Kasumi-1 (cell line): ENCODE results near the gene DUSP9.
"Not testable (repeated sequence)": the region's sequence is repeated elsewhere in the genome, so short reads cannot be mapped to it uniquely, and the experiment has no call there.

Experiments
- DNase-seq, 2 experiments: peaks; one replicate each; lab custom pipeline; 2025; lab: John Stamatoyannopoulos, UW

DUSP9 gene

DNA sequence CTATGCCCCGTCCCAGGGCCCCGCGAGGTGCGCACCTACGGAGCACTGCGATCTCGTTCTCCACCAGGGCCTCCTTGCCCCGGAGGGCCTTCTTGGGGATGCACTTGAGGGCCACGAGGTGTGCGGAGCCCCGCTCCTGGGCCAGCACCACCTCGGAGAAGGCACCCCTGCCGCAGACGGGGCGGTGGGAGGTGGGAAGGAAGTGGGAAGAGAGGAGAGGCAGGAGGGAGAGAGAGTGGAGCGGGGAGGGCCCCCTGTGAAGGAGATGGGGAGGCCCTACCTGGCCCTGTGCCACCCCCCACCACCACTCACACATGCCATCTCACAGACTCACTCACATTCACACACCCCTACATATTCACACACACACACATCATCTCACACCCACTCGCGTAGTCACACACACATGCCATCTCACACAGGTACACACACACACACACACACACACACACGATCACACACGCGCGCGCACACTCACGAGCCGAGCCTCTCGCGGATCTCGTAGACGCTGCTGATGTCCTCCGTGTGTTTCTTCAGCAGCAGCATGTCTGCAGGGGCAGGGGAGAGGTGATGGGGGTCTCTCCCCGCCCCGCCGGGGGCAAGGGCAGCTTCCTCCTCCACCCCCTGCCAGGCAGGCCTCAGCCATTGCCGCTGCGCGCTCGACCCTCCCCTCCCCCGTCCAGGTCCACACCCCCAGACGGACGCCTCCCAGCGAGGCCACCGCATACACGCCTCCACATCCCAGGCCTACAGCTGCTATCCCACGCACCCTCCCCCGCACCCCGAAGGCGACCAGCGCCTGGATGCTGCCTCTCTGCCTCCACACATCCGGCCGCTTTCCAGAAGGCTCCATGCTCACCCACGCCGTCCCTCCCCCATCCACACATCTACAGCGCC is 25.8 kb downstream of the DUSP9 start:
- no peak for DNase-seq

DNA sequence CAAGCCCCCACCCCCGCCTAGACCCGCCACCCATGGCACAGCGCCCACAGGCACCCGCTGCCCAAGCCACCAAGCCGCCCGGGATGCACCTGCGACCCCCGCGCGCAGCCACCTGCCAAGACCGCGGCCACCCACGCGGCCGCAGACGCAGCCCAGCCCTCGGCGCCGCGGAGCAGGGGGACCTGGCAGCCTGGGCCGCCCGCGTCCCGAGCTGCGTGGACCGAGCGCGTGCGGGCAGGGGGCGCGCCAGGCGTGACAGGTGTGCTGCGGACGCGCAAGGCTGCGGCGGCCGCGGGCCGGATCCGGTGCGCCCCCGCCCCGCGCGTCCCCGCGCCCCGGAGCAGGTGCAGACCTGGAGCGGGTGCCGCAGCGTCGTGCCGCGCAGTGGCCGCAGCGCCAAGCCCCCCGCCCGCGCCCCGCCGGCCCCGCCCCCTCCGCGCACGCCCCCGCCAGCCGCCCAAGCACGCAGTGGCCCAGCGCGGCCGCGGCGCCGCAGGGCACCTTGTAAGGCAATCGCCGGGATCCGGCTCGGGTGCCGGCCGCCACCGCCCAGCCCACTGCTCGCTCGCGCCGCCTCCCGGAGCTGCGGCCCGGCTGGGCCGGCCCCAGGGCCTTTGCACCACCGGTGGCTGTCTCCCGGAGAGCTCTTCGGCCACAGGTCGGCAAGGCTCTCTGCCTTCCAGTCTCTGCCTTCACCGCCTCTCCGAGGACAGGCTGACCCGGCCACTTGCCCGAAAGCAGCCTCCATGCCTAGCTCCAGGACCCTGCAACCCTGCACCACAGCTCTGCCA is 26.6 kb downstream of the DUSP9 start, which contains the start of gene PNCK:
Gene PNCK (minus strand): TSS at position 386 of the 791 bp plus-strand sequence. CDS start 737 bp downstream, outside the sequence.
- no peak for DNase-seq

DNA sequence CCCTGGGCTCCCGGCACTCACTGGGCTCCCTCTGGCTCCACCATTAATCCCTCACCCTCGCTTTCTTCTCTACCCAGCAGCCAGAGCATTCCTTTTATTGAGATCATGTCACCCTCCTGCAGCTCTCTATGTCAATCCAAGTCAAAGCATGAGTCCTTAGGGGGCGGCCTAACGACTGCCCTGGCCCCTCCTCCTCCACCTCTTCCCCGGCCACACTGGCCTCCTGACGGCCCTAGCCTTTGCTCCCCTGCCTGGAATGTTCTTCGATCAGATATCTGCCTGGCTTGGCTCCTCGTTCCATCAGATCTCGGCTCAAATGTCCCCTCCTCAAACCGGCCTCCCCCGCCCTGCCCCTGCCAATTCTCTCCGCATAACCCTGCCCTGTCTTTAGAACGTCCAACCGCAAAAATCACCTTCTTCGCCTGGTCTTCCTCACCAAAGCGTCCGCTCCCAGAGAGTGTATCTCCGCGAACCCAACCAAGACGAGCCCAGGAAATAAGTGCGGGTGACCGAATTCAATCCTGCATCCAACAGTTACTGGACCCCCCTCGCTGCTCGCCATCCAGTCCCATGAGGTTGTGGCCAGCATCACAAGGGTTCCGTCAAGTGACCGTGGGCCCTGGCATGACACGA is 27.3 kb downstream of the DUSP9 start:
- no peak for DNase-seq

DNA sequence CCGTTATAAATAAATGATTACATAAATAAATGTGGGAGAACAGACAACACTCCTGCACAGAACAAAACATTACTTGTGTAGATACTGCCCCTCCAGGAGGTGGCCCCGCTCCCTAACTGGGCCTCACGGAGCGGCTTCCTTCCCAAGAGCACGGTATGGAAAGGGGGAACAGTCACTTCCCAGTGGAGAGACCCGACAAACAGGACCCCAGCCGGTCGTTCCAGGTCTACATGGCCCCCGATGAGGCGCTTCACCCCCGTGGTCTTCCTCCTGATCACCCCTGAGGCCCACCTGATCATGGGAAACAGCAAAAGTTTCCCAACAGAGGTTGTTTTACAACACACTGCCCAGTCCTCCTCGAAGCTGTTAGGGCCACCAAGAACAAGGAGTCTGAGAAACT is 34.2 kb downstream of the DUSP9 start:
- DNase-seq: no peak

DNA sequence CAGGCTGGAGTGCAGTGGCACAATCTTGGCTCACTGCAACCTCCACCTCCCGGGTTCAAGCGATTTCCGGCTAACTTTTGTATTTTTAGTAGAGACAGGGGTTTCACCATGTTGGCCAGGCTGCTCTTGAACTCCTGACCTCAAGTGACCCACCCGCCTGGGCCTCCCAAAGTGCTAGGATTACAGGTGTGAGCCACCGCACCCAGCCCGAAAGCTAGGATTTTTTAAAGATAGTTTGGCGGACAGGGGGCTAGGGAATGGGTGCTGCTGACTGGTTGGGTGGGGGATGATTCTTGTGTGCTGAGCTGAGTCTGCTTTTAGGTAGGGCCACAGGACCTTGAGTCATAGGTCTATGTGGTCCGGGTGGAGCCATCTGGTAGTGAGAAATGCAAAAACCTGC is 36.5 kb downstream of the DUSP9 start:
- not testable (repeated sequence) for DNase-seq

DNA sequence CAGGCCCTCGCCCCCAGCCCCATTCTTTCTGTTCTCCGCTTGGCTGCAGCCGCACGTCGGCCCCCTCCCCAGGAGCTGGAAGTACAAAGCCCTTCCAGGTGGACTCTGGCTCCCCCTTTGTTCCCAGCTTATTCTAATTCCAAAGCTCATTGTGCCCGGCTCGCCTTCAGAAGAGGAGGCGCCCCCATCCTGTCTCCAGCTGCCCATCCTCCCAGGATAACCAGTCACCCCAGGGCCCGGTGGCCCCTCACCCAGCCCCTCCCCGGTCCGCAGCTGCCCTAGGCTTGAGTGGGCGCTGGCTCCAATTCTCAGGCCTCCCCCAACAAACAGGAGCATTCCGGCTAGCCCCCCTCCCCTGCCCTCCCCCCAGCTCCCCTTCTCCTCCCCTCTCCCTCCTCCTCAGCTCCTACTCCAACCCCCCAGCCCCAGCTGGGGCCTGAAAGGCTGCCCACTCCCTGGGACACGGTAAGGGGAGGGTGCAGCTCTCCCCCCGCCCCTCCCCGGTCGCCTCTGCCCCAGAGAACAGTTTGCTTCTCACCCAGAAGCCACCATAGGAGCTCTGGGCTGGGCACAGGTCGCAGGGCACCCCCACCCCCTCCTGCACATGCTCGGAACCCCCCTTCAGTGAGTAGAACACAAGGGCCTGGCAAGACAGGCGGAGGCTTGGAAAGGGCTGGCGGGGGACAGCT is 37.6 kb downstream of the DUSP9 start:
- no peak for DNase-seq

DNA sequence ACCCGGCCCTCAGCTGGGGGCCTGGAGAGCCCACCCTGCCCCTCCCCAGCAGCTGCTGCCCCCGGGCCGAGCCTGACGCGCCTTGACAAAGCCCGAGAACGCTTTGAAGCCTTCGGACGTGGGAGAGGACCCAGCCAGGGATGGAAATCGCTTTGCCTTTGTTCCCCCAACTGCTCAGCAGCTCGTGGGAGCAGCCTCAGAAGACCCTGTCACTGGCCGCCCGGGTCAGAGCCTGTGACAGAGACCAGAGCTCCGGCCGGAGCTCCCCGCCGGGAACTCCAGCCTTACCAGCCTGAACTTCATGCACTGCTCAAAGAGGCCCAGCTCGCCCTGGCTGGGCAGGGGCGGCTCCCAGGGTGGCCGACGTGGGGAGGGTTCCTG is 38.1 kb downstream of the DUSP9 start:
- no peak for DNase-seq

DNA sequence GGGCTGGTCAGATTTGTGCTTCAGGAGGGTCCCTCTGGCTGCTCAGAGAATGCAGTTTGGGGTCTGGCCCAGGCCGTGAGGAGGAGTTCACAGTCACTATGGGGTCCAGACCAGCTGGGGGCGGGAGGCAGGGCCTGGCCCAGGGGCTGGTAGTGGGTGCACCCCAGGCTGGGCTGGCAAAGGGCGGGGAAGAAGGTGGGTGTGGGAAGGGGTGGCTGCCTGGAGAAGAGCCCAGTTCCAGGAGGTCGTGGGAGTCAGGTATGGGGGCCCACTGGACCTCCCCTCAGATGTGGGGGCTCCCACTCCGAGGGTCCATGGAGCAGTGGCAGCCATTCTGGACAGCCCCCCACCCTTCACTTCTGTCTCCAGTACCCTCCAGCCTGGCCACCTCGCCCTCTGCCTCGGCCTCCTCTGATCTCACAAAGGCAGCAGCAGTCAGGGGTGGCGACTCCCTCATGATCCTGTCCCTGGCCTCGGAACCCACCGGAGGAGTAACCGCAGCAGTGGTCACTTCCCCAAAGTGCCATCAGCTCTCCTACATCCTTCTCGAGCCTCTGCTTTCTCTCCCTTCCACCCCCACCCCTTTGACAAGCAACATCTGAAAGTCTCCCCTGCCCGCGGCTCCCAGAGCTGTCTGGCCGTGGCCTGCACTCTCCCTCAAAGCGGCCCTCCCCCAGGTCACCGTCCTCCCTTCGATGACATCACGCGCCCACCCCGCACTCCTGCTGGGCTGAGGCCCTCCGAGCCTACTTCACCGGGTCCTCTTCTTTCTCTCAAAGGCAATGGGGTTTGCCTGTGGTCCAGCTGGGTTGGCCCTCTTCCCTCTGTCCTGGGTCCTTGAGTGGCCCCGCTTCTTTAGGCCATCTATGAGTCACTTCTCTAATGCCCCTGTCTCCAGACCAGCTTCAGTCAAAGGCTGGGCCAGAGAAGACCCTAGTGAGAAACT is 39.0 kb downstream of the DUSP9 start:
- no peak for DNase-seq

DNA sequence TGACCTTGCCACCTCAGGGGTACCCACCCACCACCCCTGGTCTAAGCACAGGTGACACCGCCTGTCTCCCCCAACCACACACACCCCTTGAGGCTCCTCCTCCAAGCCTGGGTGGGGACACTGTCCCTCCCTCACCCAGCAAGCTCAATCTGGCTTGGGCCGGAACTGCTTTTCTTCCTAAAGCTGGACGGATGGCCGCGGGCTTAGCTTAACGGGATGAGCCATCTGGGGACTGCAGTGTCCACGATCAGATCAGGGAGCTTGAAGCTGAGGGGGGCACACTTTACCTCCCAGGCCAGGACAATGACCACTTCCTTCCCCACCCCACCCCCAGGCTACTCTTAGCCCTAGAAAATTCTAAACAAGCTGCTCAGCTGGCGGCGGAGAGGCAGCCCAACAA is 39.7 kb downstream of the DUSP9 start:
- no peak for DNase-seq

DNA sequence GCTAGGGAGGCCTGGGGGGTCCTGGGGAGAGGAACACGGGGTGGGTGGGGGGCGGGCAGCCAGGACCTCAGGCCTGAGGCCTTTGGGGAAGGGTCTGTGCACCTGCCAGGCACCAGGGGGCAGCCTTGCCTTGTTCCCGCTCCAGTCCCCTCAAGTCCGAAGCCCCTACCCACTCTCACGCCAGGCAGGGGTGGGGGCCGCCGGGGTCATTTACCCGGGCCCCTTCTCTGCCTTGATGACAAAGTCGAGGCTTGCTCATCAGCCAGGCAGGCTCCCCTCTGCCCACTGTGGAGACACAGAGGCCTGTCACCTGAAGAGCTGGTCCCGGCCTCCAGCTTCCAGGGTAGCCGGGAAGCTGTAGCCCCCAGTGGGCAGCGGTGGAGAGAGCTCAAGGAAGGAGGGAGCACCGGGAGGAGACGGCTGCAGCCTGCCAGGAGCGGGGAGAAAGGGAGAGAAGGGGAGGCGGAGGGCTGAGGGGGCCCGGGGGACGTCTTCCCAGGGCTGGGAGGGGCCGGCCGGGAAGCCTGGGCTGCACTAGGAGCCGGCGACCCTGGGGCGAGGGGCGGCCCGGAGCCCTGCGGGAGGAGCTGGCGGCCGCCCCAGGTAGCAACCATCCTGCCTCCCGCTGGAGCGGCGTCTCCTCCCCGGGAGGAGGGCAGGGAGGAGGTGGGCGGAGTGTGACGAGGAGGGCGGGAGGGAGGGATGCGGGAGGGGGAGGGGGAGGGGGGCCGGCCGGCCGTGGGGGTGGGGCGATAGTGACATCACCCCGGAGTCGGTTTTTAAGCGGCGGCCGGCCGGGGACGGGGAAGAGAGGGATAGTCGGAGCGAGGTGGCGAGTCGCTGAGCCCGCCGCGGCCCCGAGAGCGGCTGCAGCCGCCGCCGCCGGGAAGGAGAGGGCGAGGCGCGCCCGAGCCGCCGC is 40.4 kb downstream of the DUSP9 start, which contains the start of gene SLC6A8:
Gene SLC6A8 (plus strand): TSS at position 806 of the 919 bp plus-strand sequence. CDS start 649 bp downstream, outside the sequence.
- DNase-seq: no peak

DNA sequence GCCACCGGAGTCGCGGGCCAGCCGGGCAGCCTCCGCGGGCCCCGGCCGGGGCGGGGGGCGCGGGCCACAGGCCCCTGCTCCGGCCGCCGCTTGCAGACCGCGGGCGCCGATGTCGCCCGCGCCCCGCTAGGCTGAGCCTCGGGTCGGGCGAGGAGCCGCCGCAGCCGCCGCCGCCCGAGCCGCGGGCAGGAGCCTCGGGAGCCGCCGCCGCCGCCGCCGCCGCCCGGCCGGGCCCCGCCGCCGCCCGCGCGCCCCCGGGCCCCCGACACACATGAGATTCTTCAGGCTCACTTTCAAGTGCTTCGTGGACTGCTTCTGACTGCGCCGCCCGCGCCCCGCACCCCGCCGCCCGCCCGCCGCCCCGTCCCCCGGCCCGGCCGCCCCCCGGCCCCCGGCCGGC is 41.1 kb downstream of the DUSP9 start:
- DNase-seq: no peak

DNA sequence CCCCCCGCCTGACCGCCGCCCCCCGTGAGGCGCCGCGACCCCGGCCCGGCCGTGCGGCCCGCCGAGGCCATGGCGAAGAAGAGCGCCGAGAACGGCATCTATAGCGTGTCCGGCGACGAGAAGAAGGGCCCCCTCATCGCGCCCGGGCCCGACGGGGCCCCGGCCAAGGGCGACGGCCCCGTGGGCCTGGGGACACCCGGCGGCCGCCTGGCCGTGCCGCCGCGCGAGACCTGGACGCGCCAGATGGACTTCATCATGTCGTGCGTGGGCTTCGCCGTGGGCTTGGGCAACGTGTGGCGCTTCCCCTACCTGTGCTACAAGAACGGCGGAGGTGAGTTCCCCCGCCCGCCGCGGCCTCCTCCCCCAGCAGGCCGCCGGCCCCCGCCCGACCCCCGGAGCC is 41.5 kb downstream of the DUSP9 start:
- no peak for DNase-seq

DNA sequence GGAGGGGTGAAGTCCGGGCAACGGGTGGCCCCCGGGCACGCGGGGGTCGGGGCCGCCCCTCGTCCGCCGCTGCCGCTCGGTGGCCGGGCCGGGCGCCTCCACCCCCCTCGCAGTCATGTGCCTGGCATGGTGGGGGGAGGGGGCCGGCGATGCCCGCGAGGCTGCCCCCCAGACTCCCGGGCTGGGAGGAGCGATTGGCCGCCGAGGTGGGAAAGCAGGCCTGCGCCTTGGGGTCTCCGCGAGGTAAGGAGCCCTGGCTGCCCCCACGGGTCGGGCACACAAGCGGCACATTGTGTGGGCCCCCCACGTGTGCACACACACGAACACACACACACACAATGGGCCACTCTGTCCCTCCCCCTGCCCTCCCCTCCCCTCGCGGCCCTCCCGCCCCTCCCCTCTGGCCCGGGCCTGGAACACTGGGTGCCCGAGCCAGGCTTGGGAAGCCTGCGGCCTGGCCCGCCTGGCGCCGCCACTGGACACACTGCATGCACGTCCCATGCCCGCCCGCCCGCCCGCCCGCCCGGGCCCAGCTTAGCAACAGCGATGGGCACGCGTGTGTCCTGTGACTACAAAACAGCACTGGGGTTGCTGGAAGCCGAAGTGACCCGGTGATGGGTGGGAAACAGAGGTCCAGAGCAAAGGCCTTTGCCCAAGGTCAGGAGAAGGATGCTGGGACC is 42.0 kb downstream of the DUSP9 start:
- no peak for DNase-seq

DNA sequence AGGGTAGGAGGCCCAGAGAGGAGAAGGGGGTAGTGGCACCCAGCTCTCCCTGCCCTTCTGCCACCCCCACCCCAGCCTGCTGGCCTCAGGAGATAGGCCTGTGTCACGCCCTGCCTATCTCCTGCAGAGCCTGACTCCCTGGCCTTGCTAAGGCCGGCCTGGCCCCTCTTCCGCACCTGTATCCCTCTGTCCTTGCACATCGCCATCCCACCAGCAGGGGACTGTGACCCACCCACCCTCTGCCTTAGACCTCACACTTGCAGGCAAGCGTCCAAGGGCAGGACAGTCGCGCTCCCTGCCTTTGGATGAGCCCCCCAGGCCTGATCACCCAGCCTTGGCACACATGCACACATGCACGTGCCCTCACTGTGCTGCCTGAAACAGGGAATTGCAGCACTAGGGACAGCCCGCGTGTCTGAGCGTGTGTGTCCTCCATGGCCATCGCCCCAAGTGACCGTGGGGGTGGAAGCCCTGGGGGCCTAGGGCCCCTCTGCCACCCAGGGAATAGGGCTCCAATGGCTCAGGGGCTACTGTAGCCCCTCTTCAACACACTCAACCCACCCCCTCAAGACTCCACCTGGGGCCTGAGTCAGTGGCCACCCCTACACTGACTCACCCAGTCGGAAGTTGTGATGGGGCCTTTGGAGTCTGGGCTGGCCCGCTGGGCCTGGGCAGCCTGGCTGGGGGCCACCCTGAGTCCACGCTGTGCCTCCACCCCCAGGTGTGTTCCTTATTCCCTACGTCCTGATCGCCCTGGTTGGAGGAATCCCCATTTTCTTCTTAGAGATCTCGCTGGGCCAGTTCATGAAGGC is 42.9 kb downstream of the DUSP9 start:
- DNase-seq: no peak

DNA sequence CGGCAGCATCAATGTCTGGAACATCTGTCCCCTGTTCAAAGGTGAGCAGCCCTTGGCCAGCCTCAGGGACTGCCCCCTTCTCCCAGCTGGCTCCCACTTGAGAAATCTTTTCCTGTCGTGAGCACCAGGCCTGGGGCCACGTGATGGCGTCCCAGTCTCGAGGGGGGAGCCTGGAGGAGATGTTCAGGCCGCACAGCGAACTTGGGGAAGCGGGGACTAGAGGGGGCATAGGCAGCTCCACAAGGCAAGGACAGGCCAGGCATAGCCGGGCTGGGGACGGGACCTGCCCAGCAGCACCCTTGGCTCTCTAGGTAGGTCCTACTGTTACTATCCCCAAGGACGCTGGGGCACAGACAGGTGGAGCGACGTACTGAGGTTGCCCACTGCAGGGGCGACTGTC is 43.5 kb downstream of the DUSP9 start:
- DNase-seq: no peak

DNA sequence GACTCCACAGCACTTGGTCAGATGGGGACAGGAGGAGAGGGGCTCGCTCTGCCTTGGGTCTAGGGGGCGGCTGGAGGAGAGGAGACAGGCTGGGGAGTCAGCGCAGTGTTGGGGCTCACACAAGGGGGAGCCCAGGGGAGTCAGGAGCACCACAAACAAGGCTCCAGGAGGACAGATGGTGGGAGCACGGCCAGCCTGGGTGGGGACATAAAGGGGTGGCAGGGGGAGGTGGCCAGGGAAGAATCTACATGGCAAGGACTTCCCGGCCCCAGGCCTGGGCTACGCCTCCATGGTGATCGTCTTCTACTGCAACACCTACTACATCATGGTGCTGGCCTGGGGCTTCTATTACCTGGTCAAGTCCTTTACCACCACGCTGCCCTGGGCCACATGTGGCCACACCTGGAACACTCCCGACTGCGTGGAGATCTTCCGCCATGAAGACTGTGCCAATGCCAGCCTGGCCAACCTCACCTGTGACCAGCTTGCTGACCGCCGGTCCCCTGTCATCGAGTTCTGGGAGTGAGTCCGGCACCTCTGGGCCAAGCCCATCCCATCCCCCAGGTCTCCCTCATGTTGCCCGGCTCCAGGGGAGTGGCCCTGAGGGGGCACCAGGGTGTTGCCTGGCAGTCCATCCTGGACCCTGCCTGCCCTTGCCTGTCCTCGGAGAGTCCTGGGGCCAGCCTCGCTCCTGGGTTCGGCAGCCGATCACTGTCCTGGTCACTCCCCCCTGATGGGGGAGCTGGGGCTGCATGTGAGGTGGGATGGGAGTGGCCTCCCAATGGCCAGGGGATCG is 44.2 kb downstream of the DUSP9 start:
- not testable (repeated sequence) for DNase-seq

DNA sequence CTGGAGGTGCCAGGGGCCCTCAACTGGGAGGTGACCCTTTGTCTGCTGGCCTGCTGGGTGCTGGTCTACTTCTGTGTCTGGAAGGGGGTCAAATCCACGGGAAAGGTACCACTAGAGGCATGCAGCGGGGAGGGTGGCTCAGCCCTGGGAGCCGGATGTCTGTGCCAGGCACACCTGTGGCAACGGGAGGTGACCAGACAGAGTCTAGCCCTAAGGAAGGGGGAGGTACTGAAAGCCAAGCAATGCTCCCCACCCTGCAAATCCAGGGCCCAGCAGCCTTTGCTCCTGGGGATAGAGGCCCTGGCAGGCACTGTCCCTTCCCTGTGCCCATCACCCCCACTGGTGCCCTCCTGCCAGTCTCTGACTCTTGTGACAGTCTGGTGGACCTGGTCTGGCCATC is 45.0 kb downstream of the DUSP9 start:
- DNase-seq: no peak
